ENCODE results near the gene WARS2.

The WARS2 gene

GRCh38 chr1:119093721-119094120 lies 46.7 kb downstream of the WARS2 start:
- no peak for DNase-seq
- intact Hi-C loops (cut with DNase I) = no loop called here

- DNase-seq = no peak
- intact Hi-C loops (cut with DNase I) = no loop called here
Measured at GRCh38 chr1:119091618-119092017, 48.8 kb downstream of the WARS2 start.

- no peak for DNase-seq
- intact Hi-C loops (cut with DNase I) = no loop called here
Measured at GRCh38 chr1:119090250-119090649, 50.2 kb downstream of the WARS2 start.

GRCh38 chr1:119086830-119087229 lies 53.6 kb downstream of the WARS2 start:
- DNase-seq = no peak
- intact Hi-C loops (cut with DNase I) = no loop called here

- intact Hi-C loops (cut with DNase I) = no loop called here
- DNase-seq = peak in 28 of 42 donors; percentile 4 to 70 (median 24)
Measured at GRCh38 chr1:119084798-119085197, 55.7 kb downstream of the WARS2 start.

GRCh38 chr1:119083980-119084379 lies 56.5 kb downstream of the WARS2 start:
- intact Hi-C loops (cut with DNase I) = no loop called here
- no peak for DNase-seq

- intact Hi-C loops (cut with DNase I) = no loop called here
- DNase-seq = no peak
Measured at GRCh38 chr1:119083479-119083878, 57.0 kb downstream of the WARS2 start.

GRCh38 chr1:119081700-119082099 lies 58.8 kb downstream of the WARS2 start:
- intact Hi-C loops (cut with DNase I) = no loop called here
- DNase-seq = no peak

- intact Hi-C loops (cut with DNase I) = no loop called here
- DNase-seq = no peak
Measured at GRCh38 chr1:119081267-119081666, 59.2 kb downstream of the WARS2 start.

- intact Hi-C loops (cut with DNase I) = no loop called here
- no peak for DNase-seq
Measured at GRCh38 chr1:119080586-119080985, 59.9 kb downstream of the WARS2 start.

- no peak for DNase-seq
- intact Hi-C loops (cut with DNase I) = no loop called here
Measured at GRCh38 chr1:119079881-119080280, 60.6 kb downstream of the WARS2 start.

- intact Hi-C loops (cut with DNase I) = no loop called here
- DNase-seq = no peak
Measured at GRCh38 chr1:119075614-119076013, 64.8 kb downstream of the WARS2 start.

GRCh38 chr1:119071321-119071720 lies 69.1 kb downstream of the WARS2 start:
- DNase-seq = no peak

GRCh38 chr1:119069682-119070081 lies 70.8 kb downstream of the WARS2 start:
- intact Hi-C loops (cut with DNase I) = no loop called here
- DNase-seq = no peak

More at GRCh38 chr1:119071321-119071720, 69.1 kb downstream of the WARS2 start:
- intact Hi-C loops (cut with DNase I) = no loop called here

- no peak for DNase-seq
- intact Hi-C loops (cut with DNase I) = no loop called here
Measured at GRCh38 chr1:119068427-119068826, 72.0 kb downstream of the WARS2 start.

GRCh38 chr1:119061700-119062099 lies 78.8 kb downstream of the WARS2 start:
- DNase-seq = no peak
- intact Hi-C loops (cut with DNase I) = no loop called here

- no peak for DNase-seq
- intact Hi-C loops (cut with DNase I) = no loop called here
Measured at GRCh38 chr1:119055568-119055967, 84.9 kb downstream of the WARS2 start.

- intact Hi-C loops (cut with DNase I) = no loop called here
- DNase-seq = no peak
Measured at GRCh38 chr1:119053917-119054316, 86.5 kb downstream of the WARS2 start.

- no peak for DNase-seq
- intact Hi-C loops (cut with DNase I) = no loop called here
Measured at GRCh38 chr1:119052267-119052666, 88.2 kb downstream of the WARS2 start.

GRCh38 chr1:119048624-119049404 lies 91.6 kb downstream of the WARS2 start:
- no peak for DNase-seq
- intact Hi-C loops (cut with DNase I) = no loop called here

- no peak for DNase-seq
- intact Hi-C loops (cut with DNase I) = no loop called here
Measured at GRCh38 chr1:119046785-119047438, 93.5 kb downstream of the WARS2 start.
